H1 (cell line): ENCODE measurements around the gene CHST8. TPM values are rescaled to one million over a fixed set of nuclear protein-coding genes. Genes with fewer than 3 reads are reported as not detected.
A peak's percentile ranks its signal among the peaks of the same experiment; 100 is the strongest.

ENCODE experiments used
- BACH1 ChIP-seq: IDR thresholded peaks from 2 replicates; pipeline ENCODE4 v1.6.1; 2012; ENCODE audit warnings: low read length, improper control_type of control experiment
- BCL11A ChIP-seq, 2 experiments: IDR thresholded peaks; one replicate each; pipeline ENCODE4 v1.6.1; 2011; ENCODE audit warnings: low read depth in 2 of 2, low read length in 2 of 2, mild to moderate bottlenecking in 2 of 2
- BRCA1 ChIP-seq: IDR thresholded peaks from 2 replicates; pipeline ENCODE4 v1.6.1; 2012; ENCODE audit warnings: low read depth, low read length, improper control_type of control experiment
- CEBPB ChIP-seq: IDR thresholded peaks from 2 replicates; pipeline ENCODE4 v1.6.1; 2012; ENCODE audit warnings: low read depth, low read length
- HDAC6 ChIP-seq: IDR thresholded peaks from one replicate; pipeline ENCODE4 v1.7.1; 2012; ENCODE audit warnings: low read depth, mild to moderate bottlenecking, inconsistent platforms, low read length, moderate library complexity
- KDM1A ChIP-seq: fragments of 200-600, 300-600 bp; sonication (generic); IDR thresholded peaks from 2 replicates; pipeline ENCODE4 v1.7.1; 2016; ENCODE audit warnings: mild to moderate bottlenecking, low read length, borderline replicate concordance
- KDM4A ChIP-seq: IDR thresholded peaks from one replicate; pipeline ENCODE4 v1.7.1; 2012; ENCODE audit warnings: low read depth, mild to moderate bottlenecking, moderate library complexity, low read length, inconsistent platforms; ENCODE audit not compliant: severe bottlenecking
- MAX ChIP-seq: IDR thresholded peaks from 2 replicates; pipeline ENCODE4 v1.6.1; 2012; ENCODE audit warnings: inconsistent platforms
- SIRT6 ChIP-seq: IDR thresholded peaks from one replicate; pipeline ENCODE4 v1.7.1; 2012; ENCODE audit warnings: low read length, inconsistent platforms
- SIX5 ChIP-seq: IDR thresholded peaks from 2 replicates; pipeline ENCODE4 v1.6.1; 2011; ENCODE audit warnings: mild to moderate bottlenecking, low read depth, low read length
- ZNF274 ChIP-seq: IDR thresholded peaks from 2 replicates; pipeline ENCODE4 v1.7.0; 2012; ENCODE audit warnings: low read length, borderline replicate concordance; ENCODE audit errors: extremely low read depth
- polyA plus RNA-seq, 7 experiments: library from polyadenylated mRNA; depleted of rRNA in 3 of 7; stranded (reverse) in 5 of 7; unstranded in 2 of 7; fragments of >200 nt in 5 of 7; fragments of 200-250 nt in 2 of 7; gene quantifications; 1 replicate in 5 of 7; 2 replicates in 1 of 7; 4 replicates in 1 of 7; pipeline versions ENCODE4 v1.2.1 to v1.2.3, GENCODE V29; 2011 to 2013; ENCODE audit warnings: missing spikeins in 2 of 7, mixed read lengths in 2 of 7
- total RNA-seq: library from RNA; stranded (reverse); fragmentation: NEBNext Ultra II Directional; extraction: Animal tissue kit (Norgen Biotek cat#: 25700); gene quantifications from 2 replicates; pipeline ENCODE4 v1.2.1, GENCODE V29; 2021

The CHST8 gene
- total and polyA plus RNA-seq, 2 of the 8 experiments (the other 6 are each of a cell fraction or from before 2014, with no cell fraction given) = 10.8 to 28.2 TPM

- peak; percentile 63 for TF ChIP-seq MAX
- TF ChIP-seq HDAC6 = no peak
- TF ChIP-seq BCL11A (IDR thresholded peaks at IDR 0.05; ENCODE audit: low read depth in 2 of 2, low read length in 2 of 2) = no peak
- TF ChIP-seq BACH1 = no peak
- no peak for TF ChIP-seq SIX5
- no peak for TF ChIP-seq KDM1A
- 0 out of 2 replicates have a peak, but pooled peaks have one; percentile 1 for TF ChIP-seq CEBPB
- no peak for TF ChIP-seq ZNF274
- TF ChIP-seq BRCA1 = peak; percentile 14; the same call in 1 of the 2 replicates
- peak; percentile 64 for TF ChIP-seq KDM4A
- TF ChIP-seq SIRT6 = no peak
Observed at GRCh38 chr19:33778089-33778791, 156.5 kb downstream of the CHST8 start (continued).
